ENCODE data around the gene CTTN. TPM values are rescaled to one million over a fixed set of nuclear protein-coding genes. Genes with fewer than 3 reads are reported as not detected.

The CTTN gene
- total and polyA plus RNA-seq, 2 of the 13 experiments (the other 11 are each of a cell fraction or from before 2014, with no cell fraction given), result 84.4 to 114 TPM

DNA sequence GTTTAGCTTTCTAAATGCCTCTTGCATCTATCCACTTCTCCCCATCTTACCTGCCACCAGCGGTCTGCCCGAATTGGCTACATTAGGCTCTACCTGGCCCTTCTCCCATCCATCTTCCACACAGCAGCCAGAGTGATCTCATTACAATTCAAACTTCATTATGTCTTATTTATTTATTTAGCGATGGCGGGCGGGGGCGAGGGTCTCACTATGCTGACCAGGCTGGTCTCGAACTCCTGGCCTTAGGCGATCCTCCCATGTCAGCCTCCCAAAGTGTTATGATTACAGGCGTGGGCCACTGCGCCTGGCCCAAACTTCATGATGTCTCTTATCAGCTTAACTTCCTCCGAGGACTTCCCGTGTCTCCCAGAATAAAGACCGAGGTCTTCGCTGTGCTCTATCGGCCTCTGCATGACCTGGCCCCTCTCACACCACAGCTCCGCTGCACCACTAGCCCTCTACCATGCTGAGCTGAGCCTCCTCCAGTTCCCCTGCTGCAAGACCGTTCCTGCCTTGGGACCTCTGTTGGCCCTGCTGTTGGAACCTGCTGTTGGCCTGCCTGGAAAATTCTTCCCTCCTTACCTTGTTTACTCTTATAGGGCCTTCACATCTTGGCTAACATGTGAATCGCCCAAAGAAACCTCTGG lies 870 bp upstream of the CTTN start (continued):
- TF ChIP-seq, protein P1, sequence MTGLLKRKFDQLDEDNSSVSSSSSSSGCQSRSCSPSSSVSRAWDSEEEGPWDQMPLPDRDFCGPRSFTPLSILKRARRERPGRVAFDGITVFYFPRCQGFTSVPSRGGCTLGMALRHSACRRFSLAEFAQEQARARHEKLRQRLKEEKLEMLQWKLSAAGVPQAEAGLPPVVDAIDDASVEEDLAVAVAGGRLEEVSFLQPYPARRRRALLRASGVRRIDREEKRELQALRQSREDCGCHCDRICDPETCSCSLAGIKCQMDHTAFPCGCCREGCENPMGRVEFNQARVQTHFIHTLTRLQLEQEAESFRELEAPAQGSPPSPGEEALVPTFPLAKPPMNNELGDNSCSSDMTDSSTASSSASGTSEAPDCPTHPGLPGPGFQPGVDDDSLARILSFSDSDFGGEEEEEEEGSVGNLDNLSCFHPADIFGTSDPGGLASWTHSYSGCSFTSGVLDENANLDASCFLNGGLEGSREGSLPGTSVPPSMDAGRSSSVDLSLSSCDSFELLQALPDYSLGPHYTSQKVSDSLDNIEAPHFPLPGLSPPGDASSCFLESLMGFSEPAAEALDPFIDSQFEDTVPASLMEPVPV (CRISPR knock-in tag; IDR thresholded peaks at IDR 0.05), result no peak
- TF ChIP-seq KDM5B (CRISPR knock-in tag; IDR thresholded peaks at IDR 0.05; ENCODE audit: borderline replicate concordance) (0 out of 2 replicates have a peak, but pooled peaks have one; percentile 2), ARHGAP35 (CRISPR knock-in tag; IDR thresholded peaks at IDR 0.05; ENCODE audit: borderline replicate concordance) (no peak; the same call in 1 of the 2 replicates), NCOA1 (CRISPR knock-in tag; IDR thresholded peaks at IDR 0.05) (no peak), ZNF883 (CRISPR knock-in tag; IDR thresholded peaks at IDR 0.05; ENCODE audit: not compliant biosample characterization) (no peak), SIX1 (CRISPR knock-in tag; IDR thresholded peaks at IDR 0.05; ENCODE audit: borderline replicate concordance) (no peak), ZNF709 (CRISPR knock-in tag; IDR thresholded peaks at IDR 0.05) (no peak), MIXL1 (CRISPR knock-in tag; IDR thresholded peaks at IDR 0.05) (no peak), ZNF225 (CRISPR knock-in tag; IDR thresholded peaks at IDR 0.05) (no peak), FOXM1 (CRISPR knock-in tag; IDR thresholded peaks at IDR 0.05) (no peak), KDM4B (CRISPR knock-in tag; IDR thresholded peaks at IDR 0.05) (no peak), ISL2 (CRISPR knock-in tag; IDR thresholded peaks at IDR 0.05) (0 out of 2 replicates have a peak, but pooled peaks have one; percentile 4), TGIF2 (CRISPR knock-in tag; IDR thresholded peaks at IDR 0.05) (no peak), GLI4 (CRISPR knock-in tag; IDR thresholded peaks at IDR 0.05; ENCODE audit: borderline replicate concordance) (no peak), IRF2 (CRISPR knock-in tag; IDR thresholded peaks at IDR 0.05) (no peak), FOSL2 (CRISPR knock-in tag; IDR thresholded peaks at IDR 0.05) (peak; percentile 6; the same call in 1 of the 2 replicates)
- TF ChIP-seq, protein P2, sequence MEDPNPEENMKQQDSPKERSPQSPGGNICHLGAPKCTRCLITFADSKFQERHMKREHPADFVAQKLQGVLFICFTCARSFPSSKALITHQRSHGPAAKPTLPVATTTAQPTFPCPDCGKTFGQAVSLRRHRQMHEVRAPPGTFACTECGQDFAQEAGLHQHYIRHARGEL (CRISPR knock-in tag; IDR thresholded peaks at IDR 0.05), result 0 out of 2 replicates have a peak, but pooled peaks have one; percentile 25
- TF ChIP-seq, protein P3, sequence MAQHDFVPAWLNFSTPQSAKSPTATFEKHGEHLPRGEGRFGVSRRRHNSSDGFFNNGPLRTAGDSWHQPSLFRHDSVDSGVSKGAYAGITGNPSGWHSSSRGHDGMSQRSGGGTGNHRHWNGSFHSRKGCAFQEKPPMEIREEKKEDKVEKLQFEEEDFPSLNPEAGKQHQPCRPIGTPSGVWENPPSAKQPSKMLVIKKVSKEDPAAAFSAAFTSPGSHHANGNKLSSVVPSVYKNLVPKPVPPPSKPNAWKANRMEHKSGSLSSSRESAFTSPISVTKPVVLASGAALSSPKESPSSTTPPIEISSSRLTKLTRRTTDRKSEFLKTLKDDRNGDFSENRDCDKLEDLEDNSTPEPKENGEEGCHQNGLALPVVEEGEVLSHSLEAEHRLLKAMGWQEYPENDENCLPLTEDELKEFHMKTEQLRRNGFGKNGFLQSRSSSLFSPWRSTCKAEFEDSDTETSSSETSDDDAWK (CRISPR knock-in tag; IDR thresholded peaks at IDR 0.05), result no peak
- TF ChIP-seq, protein P4, sequence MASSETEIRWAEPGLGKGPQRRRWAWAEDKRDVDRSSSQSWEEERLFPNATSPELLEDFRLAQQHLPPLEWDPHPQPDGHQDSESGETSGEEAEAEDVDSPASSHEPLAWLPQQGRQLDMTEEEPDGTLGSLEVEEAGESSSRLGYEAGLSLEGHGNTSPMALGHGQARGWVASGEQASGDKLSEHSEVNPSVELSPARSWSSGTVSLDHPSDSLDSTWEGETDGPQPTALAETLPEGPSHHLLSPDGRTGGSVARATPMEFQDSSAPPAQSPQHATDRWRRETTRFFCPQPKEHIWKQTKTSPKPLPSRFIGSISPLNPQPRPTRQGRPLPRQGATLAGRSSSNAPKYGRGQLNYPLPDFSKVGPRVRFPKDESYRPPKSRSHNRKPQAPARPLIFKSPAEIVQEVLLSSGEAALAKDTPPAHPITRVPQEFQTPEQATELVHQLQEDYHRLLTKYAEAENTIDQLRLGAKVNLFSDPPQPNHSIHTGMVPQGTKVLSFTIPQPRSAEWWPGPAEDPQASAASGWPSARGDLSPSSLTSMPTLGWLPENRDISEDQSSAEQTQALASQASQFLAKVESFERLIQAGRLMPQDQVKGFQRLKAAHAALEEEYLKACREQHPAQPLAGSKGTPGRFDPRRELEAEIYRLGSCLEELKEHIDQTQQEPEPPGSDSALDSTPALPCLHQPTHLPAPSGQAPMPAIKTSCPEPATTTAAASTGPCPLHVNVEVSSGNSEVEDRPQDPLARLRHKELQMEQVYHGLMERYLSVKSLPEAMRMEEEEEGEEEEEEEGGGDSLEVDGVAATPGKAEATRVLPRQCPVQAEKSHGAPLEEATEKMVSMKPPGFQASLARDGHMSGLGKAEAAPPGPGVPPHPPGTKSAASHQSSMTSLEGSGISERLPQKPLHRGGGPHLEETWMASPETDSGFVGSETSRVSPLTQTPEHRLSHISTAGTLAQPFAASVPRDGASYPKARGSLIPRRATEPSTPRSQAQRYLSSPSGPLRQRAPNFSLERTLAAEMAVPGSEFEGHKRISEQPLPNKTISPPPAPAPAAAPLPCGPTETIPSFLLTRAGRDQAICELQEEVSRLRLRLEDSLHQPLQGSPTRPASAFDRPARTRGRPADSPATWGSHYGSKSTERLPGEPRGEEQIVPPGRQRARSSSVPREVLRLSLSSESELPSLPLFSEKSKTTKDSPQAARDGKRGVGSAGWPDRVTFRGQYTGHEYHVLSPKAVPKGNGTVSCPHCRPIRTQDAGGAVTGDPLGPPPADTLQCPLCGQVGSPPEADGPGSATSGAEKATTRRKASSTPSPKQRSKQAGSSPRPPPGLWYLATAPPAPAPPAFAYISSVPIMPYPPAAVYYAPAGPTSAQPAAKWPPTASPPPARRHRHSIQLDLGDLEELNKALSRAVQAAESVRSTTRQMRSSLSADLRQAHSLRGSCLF (CRISPR knock-in tag; IDR thresholded peaks at IDR 0.05; ENCODE audit: borderline replicate concordance), result no peak
- TF ChIP-seq, protein P5, sequence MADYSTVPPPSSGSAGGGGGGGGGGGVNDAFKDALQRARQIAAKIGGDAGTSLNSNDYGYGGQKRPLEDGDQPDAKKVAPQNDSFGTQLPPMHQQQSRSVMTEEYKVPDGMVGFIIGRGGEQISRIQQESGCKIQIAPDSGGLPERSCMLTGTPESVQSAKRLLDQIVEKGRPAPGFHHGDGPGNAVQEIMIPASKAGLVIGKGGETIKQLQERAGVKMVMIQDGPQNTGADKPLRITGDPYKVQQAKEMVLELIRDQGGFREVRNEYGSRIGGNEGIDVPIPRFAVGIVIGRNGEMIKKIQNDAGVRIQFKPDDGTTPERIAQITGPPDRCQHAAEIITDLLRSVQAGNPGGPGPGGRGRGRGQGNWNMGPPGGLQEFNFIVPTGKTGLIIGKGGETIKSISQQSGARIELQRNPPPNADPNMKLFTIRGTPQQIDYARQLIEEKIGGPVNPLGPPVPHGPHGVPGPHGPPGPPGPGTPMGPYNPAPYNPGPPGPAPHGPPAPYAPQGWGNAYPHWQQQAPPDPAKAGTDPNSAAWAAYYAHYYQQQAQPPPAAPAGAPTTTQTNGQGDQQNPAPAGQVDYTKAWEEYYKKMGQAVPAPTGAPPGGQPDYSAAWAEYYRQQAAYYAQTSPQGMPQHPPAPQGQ (CRISPR knock-in tag; IDR thresholded peaks at IDR 0.05; ENCODE audit: borderline replicate concordance), result no peak

All from HepG2 (cell line).